CD4-positive, alpha-beta memory T cell (primary cell): Measurements from ENCODE around the gene CTDNEP1. TPM values are rescaled to one million over a fixed set of nuclear protein-coding genes. Genes with fewer than 3 reads are reported as not detected.

Experiments
- CTCF ChIA-PET: fragments of 350-600 bp; sonication (Branson Sonifier 250); formaldehyde crosslinking; loops from one replicate; lab custom pipeline; 2021; ENCODE audit warnings: inconsistent platforms; ENCODE audit not compliant: partially characterized antibody; lab: Charles Lee
- POLR2A ChIA-PET: fragments of 350-600 bp; sonication (Branson Sonifier 250); formaldehyde crosslinking; loops from one replicate; lab custom pipeline; 2021; ENCODE audit not compliant: partially characterized antibody; lab: Charles Lee
- DNase-seq, 5 donors: peaks; one replicate each; pipeline versions ENCODE4 v3.0.0 to v3.0.0-alpha.2; 2020 to 2022; ENCODE audit warnings: mixed read lengths in 1 of 5
- H3K27ac ChIP-seq: one replicate; pipeline ENCODE4 v1.7.0; 2013; ENCODE audit warnings: low read depth, low read length
- H3K27me3 ChIP-seq: 2 replicates; pipeline ENCODE4 v1.7.0; 2013; ENCODE audit warnings: mild to moderate bottlenecking, low read length, moderate library complexity; ENCODE audit not compliant: insufficient read depth
- H3K36me3 ChIP-seq: 2 replicates; pipeline ENCODE4 v1.7.0; 2013; ENCODE audit warnings: mild to moderate bottlenecking, low read length, moderate library complexity; ENCODE audit not compliant: insufficient read depth
- H3K4me1 ChIP-seq: 2 replicates; pipeline ENCODE4 v1.7.0; 2013; ENCODE audit warnings: mild to moderate bottlenecking, low read length, moderate library complexity; ENCODE audit not compliant: insufficient read depth
- H3K4me3 ChIP-seq, 2 donors: one replicate each; pipeline ENCODE4 v1.7.0; 2013; ENCODE audit warnings: low read length in 2 of 2, mild to moderate bottlenecking in 1 of 2
- H3K9me3 ChIP-seq, 2 donors: one replicate each; pipeline ENCODE4 v1.7.0; 2013; ENCODE audit warnings: low read length in 2 of 2, control low read depth in 1 of 2; ENCODE audit not compliant: control insufficient read depth in 1 of 2
- H3K27ac Mint-ChIP-seq, 7 donors: one replicate each; pipeline ENCODE4 v1.8.0; 2020 to 2021; ENCODE audit warnings: mixed read lengths in 7 of 7, mild to moderate bottlenecking in 6 of 7, inconsistent platforms in 3 of 7, moderate library complexity in 3 of 7
- H3K27me3 Mint-ChIP-seq, 2 donors: one replicate each; pipeline ENCODE4 v1.8.0; 2020 to 2021; ENCODE audit warnings: mixed read lengths in 2 of 2
- H3K36me3 Mint-ChIP-seq, 2 donors: one replicate each; pipeline ENCODE4 v1.8.0; 2020 to 2021; ENCODE audit warnings: mixed read lengths in 2 of 2, inconsistent platforms in 1 of 2, mild to moderate bottlenecking in 1 of 2
- H3K4me1 Mint-ChIP-seq, 4 donors: one replicate each; pipeline ENCODE4 v1.8.0; 2020 to 2021; ENCODE audit warnings: mixed read lengths in 4 of 4, mild to moderate bottlenecking in 1 of 4
- H3K4me3 Mint-ChIP-seq, 8 donors: one replicate each; pipeline ENCODE4 v1.8.0; 2020 to 2021; ENCODE audit warnings: mixed read lengths in 8 of 8, mild to moderate bottlenecking in 7 of 8, moderate library complexity in 6 of 8, inconsistent platforms in 3 of 8
- H3K9me3 Mint-ChIP-seq, 8 donors: one replicate each; pipeline ENCODE4 v1.8.0; 2020 to 2021; ENCODE audit warnings: mixed read lengths in 8 of 8, mild to moderate bottlenecking in 5 of 8, inconsistent platforms in 3 of 8, moderate library complexity in 1 of 8
- intact Hi-C: fragments of 100-400 bp; cut with micrococcal nuclease; formaldehyde crosslinking; loops from one replicate; pipeline ENCODE4 v1.15.1; 2023
- polyA plus RNA-seq, 2 donors: library from polyadenylated mRNA; unstranded; fragments of 300-500 nt; fragmentation: Illumina TruSeq; gene quantifications; one replicate each; pipeline ENCODE4 v1.2.3, GENCODE V29; 2021
- total RNA-seq, 2 experiments: library from RNA; stranded (reverse); gene quantifications; one replicate each; pipeline ENCODE4 v1.2.3, GENCODE V29; 2021

Gene CTDNEP1
- total and polyA plus RNA-seq, 4 experiments from 2014 or later = 42.4 to 157 (median 102) TPM

DNA sequence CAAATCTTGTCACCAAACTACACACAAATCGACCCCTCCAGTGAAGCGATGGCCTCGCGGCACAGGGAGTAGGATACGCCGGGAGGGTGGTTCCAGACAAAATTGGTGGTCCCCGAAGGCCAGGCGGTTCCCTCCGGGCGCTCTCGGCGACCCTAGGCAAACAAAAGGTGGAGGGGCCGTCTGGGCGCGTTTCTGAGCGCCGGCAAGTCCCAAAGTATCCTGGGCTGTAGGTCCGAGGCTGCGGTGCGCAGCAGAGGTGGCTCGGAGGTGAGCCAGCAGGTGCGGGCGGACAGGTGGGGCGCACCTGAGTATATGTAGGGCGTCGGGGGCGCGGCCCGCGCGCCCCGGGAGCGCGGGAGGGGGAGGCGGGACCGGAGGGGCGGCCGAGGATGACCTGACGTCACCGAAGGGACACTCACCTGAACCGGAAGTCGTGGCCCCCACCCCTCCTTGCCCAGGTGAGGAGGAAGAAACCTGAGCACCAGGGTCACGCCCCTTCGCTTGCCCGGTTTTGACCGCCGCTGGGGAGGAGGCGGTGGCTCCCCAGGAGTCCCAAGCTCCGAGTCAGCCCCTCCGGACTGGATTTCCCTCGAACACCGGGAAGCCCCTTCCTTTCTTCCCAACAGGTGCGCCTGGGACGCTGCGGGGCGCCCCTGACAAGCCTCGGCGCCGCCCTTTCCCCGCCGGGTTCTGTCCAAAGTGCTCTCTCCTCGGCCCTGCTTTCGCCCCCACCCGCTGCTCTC lies 10.8 kb upstream of the CTDNEP1 start, which contains the start of gene CLDN7:
CLDN7 (minus strand) TSS at position 287 of the 743 bp plus-strand sequence. CDS start 435 bp downstream, outside the sequence.
- peak within 1 kb of the TSS in 1 of 2 donors; percentile 28 for H3K4me3 ChIP-seq
- intact Hi-C loops = no loop called here

DNA sequence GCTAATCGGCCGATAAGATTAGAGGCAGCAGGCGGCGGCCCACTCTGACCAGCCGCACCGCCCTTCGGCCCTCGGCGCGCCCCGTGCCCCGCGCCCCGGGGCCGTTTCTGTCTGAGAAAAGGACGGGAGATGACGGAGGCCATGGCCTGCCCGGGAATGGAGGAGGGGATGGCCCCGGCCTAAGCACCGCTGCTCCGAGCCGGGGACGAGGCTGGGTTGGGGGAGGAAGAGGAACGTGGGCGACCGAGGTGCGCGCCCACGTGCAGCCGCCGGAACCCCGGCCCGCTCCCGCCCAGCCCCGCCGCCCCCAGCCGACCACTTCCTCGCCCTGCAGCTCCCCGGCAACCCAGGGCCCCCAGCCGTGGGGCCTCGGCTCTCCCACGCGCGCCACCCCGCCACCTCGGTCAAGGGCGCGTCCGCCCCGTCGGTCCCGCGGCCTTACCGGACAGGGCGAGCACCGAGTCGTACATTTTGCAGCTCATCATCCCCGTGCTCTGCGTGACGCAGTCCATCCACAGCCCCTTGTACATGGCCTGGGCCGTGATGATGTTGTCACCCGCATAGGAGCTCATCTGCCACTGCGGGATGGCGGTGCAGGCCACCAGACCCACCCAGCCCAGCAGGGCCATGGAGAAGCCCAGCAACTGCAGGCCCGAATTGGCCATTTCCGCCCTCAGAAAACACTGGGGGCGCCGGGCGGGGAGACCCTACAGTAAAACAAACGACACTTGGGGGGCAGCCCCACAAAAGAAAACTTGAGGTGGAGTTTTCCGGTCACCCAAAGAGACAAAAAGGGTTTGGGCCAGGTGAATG lies 10.1 kb upstream of the CTDNEP1 start:
- Mint-ChIP-seq H3K4me3 (peak overlapping the region; percentile 46 to 81 (median 68)), H3K9me3 (no peaks in the 10 kb centered on the region), H3K27me3 (peaks cover 4 to 10% of the 10 kb centered on the region in 2 donors), H3K36me3 (peaks cover 9 to 20% of the 10 kb centered on the region in 2 donors), H3K27ac (peak overlapping the region in 5 of 7 donors; percentile 22 to 70 (median 59)), H3K4me1 (peaks cover 14 to 31% (median 23%) of the 10 kb centered on the region in 4 donors)
- POLR2A ChIA-PET = interaction anchor here (0.9 to 2.2 kb wide), 6 partner anchors 10 to 226 kb away, joined by 3 to 6 read pairs (median 3); partner anchors contain the start of genes ACAP1, CTDNEP1, GABARAP and SLC16A13
- CTCF ChIA-PET = interaction anchor here (0.5 kb wide), 1 partner anchor 455 kb away, joined by 3 read pairs; no protein-coding TSS in a partner anchor
- H3K27ac ChIP-seq = peak overlapping the region; percentile 46
- DNase-seq = no peak
- intact Hi-C loops = loop anchor here (1.0 kb wide), 1 partner anchor 9 kb away; the partner anchor contains the start of gene ELP5
- no peak overlapping the region for H3K4me3 ChIP-seq
- peaks cover 3% of the 10 kb centered on the region for H3K36me3 ChIP-seq
- H3K27me3 ChIP-seq = no peaks in the 10 kb centered on the region
- H3K9me3 ChIP-seq = no peaks in the 10 kb centered on the region
- peaks cover 31% of the 10 kb centered on the region for H3K4me1 ChIP-seq

More for the DNA sequence above, 10.8 kb upstream of the CTDNEP1 start, which contains the start of gene CLDN7:
- peak within 1 kb of the TSS; percentile 59 to 92 (median 77) for H3K27ac Mint-ChIP-seq
- peak within 1 kb of the TSS; percentile 78 to 91 (median 82) for H3K4me3 Mint-ChIP-seq
- peaks cover 6 to 12% of the 10 kb centered on the region in 2 donors for H3K36me3 Mint-ChIP-seq
- peaks cover 7 to 13% of the 10 kb centered on the region in 2 donors for H3K27me3 Mint-ChIP-seq
- DNase-seq = no peak
- no peak within 1 kb of the TSS for H3K27ac ChIP-seq
- no peaks in the 10 kb centered on the region for H3K27me3 ChIP-seq
- peaks cover 31% of the 10 kb centered on the region for H3K4me1 ChIP-seq
- no peaks in the 10 kb centered on the region for H3K9me3 Mint-ChIP-seq
- POLR2A ChIA-PET = interaction anchor here (1.0 to 2.2 kb wide), 5 partner anchors 11 to 227 kb away, joined by 3 to 6 read pairs (median 3); partner anchors contain the start of genes ACAP1, CTDNEP1, GABARAP and SLC16A13
- CTCF ChIA-PET = no interaction called here
- peaks cover 14 to 31% (median 23%) of the 10 kb centered on the region in 4 donors for H3K4me1 Mint-ChIP-seq
- peaks cover 3% of the 10 kb centered on the region for H3K36me3 ChIP-seq
- H3K9me3 ChIP-seq = no peaks in the 10 kb centered on the region

DNA sequence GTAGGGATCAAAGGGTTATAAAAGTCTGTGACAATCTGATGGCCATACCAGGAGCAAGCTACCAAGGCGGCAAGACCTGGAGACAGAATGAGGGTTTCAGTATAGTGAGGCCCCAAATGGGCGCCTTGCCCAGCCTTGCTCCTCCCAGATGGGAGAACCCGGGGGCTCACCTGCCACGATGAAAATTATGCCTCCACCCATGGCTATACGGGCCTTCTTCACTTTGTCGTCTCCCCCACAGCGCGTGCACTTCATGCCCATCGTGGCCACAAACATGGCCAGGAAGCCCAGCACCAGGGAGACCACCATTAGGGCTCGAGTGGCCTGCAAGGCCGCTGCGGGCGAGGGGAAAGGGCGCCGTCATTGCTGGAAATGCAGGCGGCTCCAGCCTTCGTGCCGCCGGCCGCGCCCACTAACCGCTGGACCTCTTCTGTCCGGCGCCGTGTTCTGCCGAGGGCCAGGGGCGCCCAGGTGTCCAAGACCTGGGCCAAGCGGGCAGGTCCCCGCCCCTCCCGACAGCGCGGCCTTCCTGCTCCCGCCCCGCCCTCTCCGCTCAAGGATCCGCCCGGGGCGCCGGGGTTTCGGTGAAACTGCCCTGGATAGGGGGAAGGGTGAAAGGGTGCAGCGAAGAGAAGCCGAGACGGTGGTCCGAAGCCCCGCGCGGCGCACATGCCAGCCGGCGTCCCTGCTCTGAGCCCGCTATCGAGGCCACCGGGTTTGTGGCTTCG lies 9.3 kb upstream of the CTDNEP1 start:
- peaks cover 7% of the 10 kb centered on the region for H3K36me3 ChIP-seq
- Mint-ChIP-seq H3K4me3 (peak overlapping the region; percentile 38 to 78 (median 56)), H3K27me3 (peaks cover 2 to 10% of the 10 kb centered on the region in 2 donors), H3K9me3 (no peaks in the 10 kb centered on the region), H3K27ac (peak overlapping the region in 3 of 7 donors; percentile 12 to 35 (median 13)), H3K36me3 (peaks cover 13 to 26% of the 10 kb centered on the region in 2 donors), H3K4me1 (peaks cover 14 to 31% (median 23%) of the 10 kb centered on the region in 4 donors)
- no peak for DNase-seq
- ChIA-PET POLR2A (interaction anchor here (0.9 to 1.5 kb wide), 5 partner anchors 9 to 76 kb away, joined by 3 to 4 read pairs (median 3); partner anchors contain the start of genes ACAP1, CTDNEP1 and GABARAP), CTCF (no interaction called here)
- no peaks in the 10 kb centered on the region for H3K27me3 ChIP-seq
- H3K27ac ChIP-seq = peak overlapping the region; percentile 46
- peaks cover 31% of the 10 kb centered on the region for H3K4me1 ChIP-seq
- no peak overlapping the region for H3K4me3 ChIP-seq
- intact Hi-C loops = loop anchor here (1.0 kb wide), 1 partner anchor 9 kb away; the partner anchor contains the start of gene ELP5
- H3K9me3 ChIP-seq = no peaks in the 10 kb centered on the region

DNA sequence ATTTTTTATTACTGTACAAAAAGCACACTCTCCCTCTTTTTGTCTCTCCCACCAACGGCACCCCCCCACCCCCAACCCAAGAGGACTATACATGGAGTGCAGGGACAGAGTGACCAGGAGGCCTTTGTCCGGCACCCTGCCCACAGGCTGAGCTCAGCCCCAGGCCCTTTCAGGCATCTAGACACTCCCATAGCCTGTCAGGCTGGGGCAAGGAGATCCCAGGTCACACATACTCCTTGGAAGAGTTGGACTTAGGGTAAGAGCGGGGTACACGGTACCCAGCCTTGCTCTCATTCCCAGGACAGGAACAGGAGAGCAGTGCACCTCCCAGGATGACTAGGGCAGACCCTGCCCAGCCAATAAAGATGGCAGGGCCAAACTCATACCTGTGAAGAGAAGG lies 8.6 kb upstream of the CTDNEP1 start:
- no peak for DNase-seq
- H3K27ac ChIP-seq = no peak overlapping the region
- no peak overlapping the region for H3K4me3 ChIP-seq
- H3K27ac Mint-ChIP-seq = peak overlapping the region in 4 of 7 donors; percentile 22 to 60 (median 38)
- H3K27me3 Mint-ChIP-seq = peaks cover 2 to 10% of the 10 kb centered on the region in 2 donors
- intact Hi-C loops = no loop called here
- ChIA-PET POLR2A (interaction anchor here (0.6 to 1.5 kb wide), 2 partner anchors 16 to 19 kb away, joined by 3 to 4 read pairs; no protein-coding TSS in a partner anchor), CTCF (no interaction called here)
- peaks cover 31% of the 10 kb centered on the region for H3K4me1 ChIP-seq
- no peaks in the 10 kb centered on the region for H3K27me3 ChIP-seq
- H3K36me3 Mint-ChIP-seq = peaks cover 13 to 29% of the 10 kb centered on the region in 2 donors
- H3K9me3 Mint-ChIP-seq = no peaks in the 10 kb centered on the region
- peaks cover 14 to 31% (median 23%) of the 10 kb centered on the region in 4 donors for H3K4me1 Mint-ChIP-seq
- H3K4me3 Mint-ChIP-seq = peak overlapping the region in 7 of 8 donors; percentile 49 to 78 (median 57)
- H3K9me3 ChIP-seq = no peaks in the 10 kb centered on the region
- H3K36me3 ChIP-seq = peaks cover 7% of the 10 kb centered on the region

DNA sequence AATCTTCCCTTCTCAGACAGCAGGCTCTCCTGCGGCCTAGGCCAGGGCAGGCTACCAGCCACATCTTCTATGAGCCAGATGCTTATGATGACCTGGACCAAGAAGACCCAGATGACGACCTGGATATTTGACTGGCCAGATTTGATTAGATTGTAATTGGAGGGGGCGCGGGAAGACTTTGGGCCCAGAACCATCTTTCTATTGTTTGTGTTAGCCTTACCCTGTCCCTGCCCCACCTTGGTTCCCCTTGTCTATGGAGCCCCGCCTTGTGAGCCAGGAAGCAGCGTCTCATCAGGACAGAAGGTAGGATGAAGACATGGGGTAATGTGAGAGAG lies 8.0 kb upstream of the CTDNEP1 start:
- peak overlapping the region in 2 of 8 donors; percentile 45 to 57 for H3K4me3 Mint-ChIP-seq
- POLR2A ChIA-PET = interaction anchor here (0.6 to 1.5 kb wide), 3 partner anchors 15 to 23 kb away, joined by 3 to 4 read pairs (median 3); no protein-coding TSS in a partner anchor
- CTCF ChIA-PET = interaction anchor here (1.1 kb wide), 1 partner anchor 37 kb away, joined by 3 read pairs; no protein-coding TSS in a partner anchor

More for the DNA sequence above, 8.0 kb upstream of the CTDNEP1 start:
- peaks cover 2 to 10% of the 10 kb centered on the region in 2 donors for H3K27me3 Mint-ChIP-seq
- intact Hi-C loops = no loop called here
- no peak overlapping the region for H3K4me3 ChIP-seq
- H3K27me3 ChIP-seq = no peaks in the 10 kb centered on the region
- H3K9me3 ChIP-seq = no peaks in the 10 kb centered on the region
- peak overlapping the region in 1 of 7 donors; percentile 27 for H3K27ac Mint-ChIP-seq
- peaks cover 17 to 35% of the 10 kb centered on the region in 2 donors for H3K36me3 Mint-ChIP-seq
- DNase-seq = no peak
- peaks cover 14 to 35% (median 23%) of the 10 kb centered on the region in 4 donors for H3K4me1 Mint-ChIP-seq
- H3K4me1 ChIP-seq = peaks cover 31% of the 10 kb centered on the region
- H3K36me3 ChIP-seq = peaks cover 7% of the 10 kb centered on the region
- no peak overlapping the region for H3K27ac ChIP-seq
- H3K9me3 Mint-ChIP-seq = peaks cover 0 to 1% (median 0%) of the 10 kb centered on the region in 8 donors
